GM12878 (cell line): ENCODE measurements around the gene GPER1. TPM values are rescaled to one million over a fixed set of nuclear protein-coding genes. Genes with fewer than 3 reads are reported as not detected.

Experiments
- ATAC-seq: fragments of 200-7000 bp; cut with Tn5 transposase; 3 replicates; pipeline ENCODE4 v1.9.1; 2020; ENCODE audit warnings: mild to moderate bottlenecking, moderate library complexity
- BruUV-seq: library from RNA; stranded (reverse); fragments of 400-500 nt; replicated peaks from 2 replicates; lab custom pipeline; 2021; lab: Mats Ljungman, UMichigan
- CTCF ChIA-PET: fragments of 300-600 bp; sonication (Branson Sonifier 250); formaldehyde crosslinking; extraction: SDS; loops from one replicate; lab custom pipeline; 2021; ENCODE audit warnings: inconsistent platforms; lab: Yijun Ruan, JAX
- POLR2A ChIA-PET: fragments of 350-600 bp; formaldehyde crosslinking; extraction: SDS; loops from one replicate; lab custom pipeline; 2021; ENCODE audit warnings: inconsistent platforms; lab: Charles Lee
- RAD21 ChIA-PET: fragments of 300-600 bp; sonication (Branson Sonifier 250); formaldehyde crosslinking; loops from one replicate; lab custom pipeline; 2023; ENCODE audit warnings: antibody characterized with exemption; ENCODE audit not compliant: unreplicated experiment; lab: Charles Lee
- SMC1A ChIA-PET: fragments of 300-600 bp; sonication (Branson Sonifier 250); formaldehyde crosslinking; loops from one replicate; lab custom pipeline; 2023; ENCODE audit not compliant: unreplicated experiment, uncharacterized antibody; lab: Charles Lee
- DNase-seq: peaks from one replicate; pipeline ENCODE4 v3.0.0-alpha.2; 2011; ENCODE audit warnings: low read depth, low spot score
- FAIRE-seq: peaks from 3 replicates; lab custom pipeline; 2011; peaks lifted over from hg19 to GRCh38; lab: Jason Lieb, UNC
- H2AFZ ChIP-seq: 2 replicates; pipeline ENCODE4 v1.6.0; 2011; ENCODE audit warnings: low read depth, low read length, control low read depth; ENCODE audit not compliant: control insufficient read depth
- H3K27ac ChIP-seq: 2 replicates; pipeline ENCODE4 v1.5.1; 2011; ENCODE audit warnings: control low read depth; ENCODE audit not compliant: control insufficient read depth, insufficient read depth
- H3K27me3 ChIP-seq, 2 experiments: replicated peaks in 1 of 2; 2 replicates each; pipeline versions ENCODE4 v1.6.0 to v1.6.1; 2011; ENCODE audit warnings: low read length in 1 of 2; ENCODE audit not compliant: control insufficient read depth in 2 of 2, insufficient read depth in 2 of 2
- H3K36me3 ChIP-seq, 2 experiments: 2 replicates each; pipeline ENCODE4 v1.5.1; 2011; ENCODE audit warnings: low read length in 1 of 2; ENCODE audit not compliant: control insufficient read depth in 2 of 2, insufficient read depth in 2 of 2
- H3K4me1 ChIP-seq: 2 replicates; pipeline ENCODE4 v1.6.1; 2011; ENCODE audit warnings: mild to moderate bottlenecking, low read length, moderate library complexity, mixed read lengths; ENCODE audit not compliant: control insufficient read depth, insufficient read depth
- H3K4me2 ChIP-seq: 2 replicates; pipeline ENCODE4 v1.6.0; 2011; ENCODE audit warnings: control low read depth; ENCODE audit not compliant: control insufficient read depth, insufficient read depth
- H3K4me3 ChIP-seq: fragments of 200-600 bp; sonication (generic); 2 replicates; pipeline ENCODE4 v1.5.1; 2016
- H3K79me2 ChIP-seq: 2 replicates; pipeline ENCODE4 v1.6.0; 2011; ENCODE audit warnings: low read length; ENCODE audit not compliant: control insufficient read depth, insufficient read depth
- H3K9ac ChIP-seq: 2 replicates; pipeline ENCODE4 v1.8.0; 2011; ENCODE audit warnings: low read length, control low read depth, mixed read lengths; ENCODE audit not compliant: control insufficient read depth, insufficient read depth
- H3K9me3 ChIP-seq: replicated peaks from 3 replicates; pipeline ENCODE4 v1.5.1; 2011; ENCODE audit warnings: mild to moderate bottlenecking, low read length; ENCODE audit not compliant: control insufficient read depth, insufficient read depth
- H4K20me1 ChIP-seq: 2 replicates; pipeline ENCODE4 v1.6.0; 2011; ENCODE audit not compliant: control insufficient read depth, insufficient read depth
- HCFC1 ChIP-seq: fragments of 150-350 bp; IDR thresholded peaks from 2 replicates; pipeline ENCODE4 v1.6.1; 2014; ENCODE audit warnings: low read length
- LARP7 ChIP-seq: fragments of 450-650 bp; IDR thresholded peaks from 2 replicates; pipeline ENCODE4 v1.6.1; 2017; ENCODE audit warnings: mild to moderate bottlenecking
- MEF2A ChIP-seq: IDR thresholded peaks from 2 replicates; pipeline ENCODE4 v1.6.1; 2011; ENCODE audit warnings: low read depth, mild to moderate bottlenecking, low read length, moderate library complexity; ENCODE audit not compliant: insufficient read depth
- MEF2B ChIP-seq: fragments of 450-650 bp; IDR thresholded peaks from 2 replicates; pipeline ENCODE4 v1.6.1; 2018; ENCODE audit warnings: mild to moderate bottlenecking, moderate library complexity; ENCODE audit not compliant: partially characterized antibody, poor library complexity, severe bottlenecking
- MTA2 ChIP-seq: fragments of 450-650 bp; IDR thresholded peaks from 2 replicates; pipeline ENCODE4 v1.6.1; 2016; ENCODE audit warnings: low read depth, mild to moderate bottlenecking, moderate library complexity
- NR2F1 ChIP-seq: fragments of 450-650 bp; conservative IDR thresholded peaks from 2 replicates; pipeline ENCODE4 v1.6.1; 2017; ENCODE audit warnings: mild to moderate bottlenecking
- NRF1 ChIP-seq: conservative IDR thresholded peaks from 2 replicates; pipeline ENCODE4 v1.6.1; 2011; ENCODE audit warnings: mild to moderate bottlenecking, low read depth, low read length, improper control_type of control experiment
- RAD21 ChIP-seq: IDR thresholded peaks from 2 replicates; pipeline ENCODE4 v1.6.1; 2011; ENCODE audit warnings: mild to moderate bottlenecking, low read depth, low read length, moderate library complexity; ENCODE audit not compliant: insufficient read depth
- SMAD5 ChIP-seq: IDR thresholded peaks from 2 replicates; pipeline ENCODE4 v1.6.1; 2016; ENCODE audit warnings: antibody characterized with exemption, low read depth
- STAT1 ChIP-seq: fragments of 450-650 bp; conservative IDR thresholded peaks from 2 replicates; pipeline ENCODE4 v1.6.1; 2014; ENCODE audit warnings: antibody characterized with exemption, mild to moderate bottlenecking
- ZNF384 ChIP-seq: IDR thresholded peaks from 2 replicates; pipeline ENCODE4 v1.6.1; 2012; ENCODE audit warnings: low read depth, mild to moderate bottlenecking, low read length, improper control_type of control experiment, borderline replicate concordance
- WGBS: methylation state at CpG from one replicate; pipeline ENCODE4 v1.1.6; 2016; ENCODE audit warnings: low lambda C conversion rate; ENCODE audit not compliant: insufficient replicate concordance, insufficient coverage; ENCODE audit errors: missing lambda C conversion rate; 5-methylcytosine and 5-hydroxymethylcytosine counted together
- in situ Hi-C: fragments of 300-500 bp; cut with MboI; formaldehyde crosslinking; loops from 9 replicates; pipeline ENCODE4 v1.14.3; 2018; ENCODE audit warnings: mixed read lengths
- intact Hi-C: fragments of 100-400 bp; cut with micrococcal nuclease; formaldehyde crosslinking; loops from one replicate; pipeline ENCODE4 v1.14.2; 2022; ENCODE audit not compliant: unreplicated experiment
- polyA plus RNA-seq, 11 experiments: library from polyadenylated mRNA; depleted of rRNA in 4 of 11; unstranded in 6 of 11; stranded (reverse) in 5 of 11; fragments of >200 nt; fragmentation: Nextera tagmentation in 4 of 11; fragmentation: Illumina TruSeq in 1 of 11; extraction: Ambion mirVana in 4 of 11; extraction: Trizol in 1 of 11; gene quantifications; 1 replicate in 1 of 11; 2 replicates in 10 of 11; pipeline versions ENCODE4 v1.2.1 to v1.2.3, GENCODE V29; 2011 to 2016; ENCODE audit warnings: inconsistent platforms in 2 of 11, missing spikeins in 2 of 11, low read depth in 1 of 11
- total RNA-seq, 4 experiments: library from RNA; depleted of rRNA in 3 of 4; stranded (reverse); fragments of >200 nt in 3 of 4; fragmentation: Illumina TruSeq in 1 of 4; extraction: Trizol in 1 of 4; gene quantifications; 2 replicates each; pipeline versions ENCODE4 v1.2.1 to v1.2.3, GENCODE V29; 2013 to 2021

The GPER1 gene
- total and polyA plus RNA-seq, 10 of the 15 experiments (the other 5 are each of a cell fraction or from before 2014, with no cell fraction given), result 0.03 to 6.5 (median 2.6) TPM

DNA sequence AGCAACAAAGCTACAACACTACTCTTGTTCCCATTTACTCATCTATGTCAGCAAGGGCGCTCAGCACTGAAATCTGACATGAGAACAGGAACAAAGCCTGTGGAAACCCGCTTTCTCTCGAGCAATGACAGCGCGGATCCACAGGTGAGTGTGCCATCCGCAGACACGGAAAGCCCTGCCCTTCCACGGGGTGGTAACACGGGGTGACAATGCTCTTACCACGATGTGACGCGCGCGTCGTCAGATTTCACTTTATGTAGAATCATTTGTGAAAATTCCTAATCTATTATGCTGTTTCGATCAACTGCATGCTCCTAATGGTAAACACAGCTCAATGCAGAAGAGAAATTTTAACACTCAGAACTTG, 37.7 kb downstream of the GPER1 start:
- BruUV-seq, result TSS peak; percentile 38
- no peaks in the 10 kb centered on the region for H3K9me3 ChIP-seq
- ATAC-seq, result no peak
- ChIA-PET POLR2A (interaction anchor here (1.2 kb wide), 1 partner anchor 13 kb away, joined by 3 read pairs; no protein-coding TSS in a partner anchor), CTCF (interaction anchor here (1.0 to 1.2 kb wide), 2 partner anchors 21 to 38 kb away, joined by 3 to 5 read pairs; partner anchors contain the start of gene GPER1), SMC1A (interaction anchor here (0.5 kb wide), 1 partner anchor 10 kb away, joined by 3 read pairs; no protein-coding TSS in a partner anchor), RAD21 (no interaction called here)
- H3K4me1 ChIP-seq, result 0 out of 2 replicates have a peak, but pooled peaks cover 3% of the 10 kb centered on the region
- no peak overlapping the region for H3K4me3 ChIP-seq
- intact Hi-C loops, result no loop called here
- H3K27me3 ChIP-seq, result no peaks in the 10 kb centered on the region
- TF ChIP-seq LARP7 (no peak), MEF2B (no peak), STAT1 (no peak), SMAD5 (no peak), HCFC1 (no peak), ZNF384 (no peak), NRF1 (no peak), RAD21 (no peak), MEF2A (no peak), NR2F1 (no peak), MTA2 (no peak)
- FAIRE-seq, result no peak
- no peak overlapping the region for H2AFZ ChIP-seq
- DNase-seq, result no peak
- H3K9ac ChIP-seq, result no peak overlapping the region
- WGBS, result 98% methylated on average over 16 of the region's 16 CpGs
- H3K79me2 ChIP-seq, result no peaks in the 10 kb centered on the region
- peaks cover 7 to 9% of the 10 kb centered on the region in 2 experiments for H3K36me3 ChIP-seq
- no peak overlapping the region for H3K27ac ChIP-seq
- in situ Hi-C loops, result no loop called here
- H3K4me2 ChIP-seq, result no peak overlapping the region
- H4K20me1 ChIP-seq, result no peaks in the 10 kb centered on the region
